NT2/D1 (cell line): Measurements from ENCODE around the gene MCCC1.

ENCODE experiments used
- DNase-seq: peaks from one replicate; pipeline ENCODE4 v3.0.0-alpha.2; 2011; ENCODE audit warnings: low read depth, low spot score
- H3K27me3 ChIP-seq: 2 replicates; pipeline ENCODE4 v1.6.0; 2011; ENCODE audit warnings: mild to moderate bottlenecking; ENCODE audit not compliant: insufficient read length, insufficient read depth
- H3K36me3 ChIP-seq: 2 replicates; pipeline ENCODE4 v1.6.1; 2011; ENCODE audit warnings: mild to moderate bottlenecking, low read length, mixed read lengths; ENCODE audit not compliant: insufficient read depth, insufficient read length
- H3K4me1 ChIP-seq: 2 replicates; pipeline ENCODE4 v1.5.1; 2011; ENCODE audit not compliant: insufficient read depth, insufficient read length
- H3K4me3 ChIP-seq: 2 replicates; pipeline ENCODE4 v1.5.1; 2011; ENCODE audit warnings: low read depth; ENCODE audit not compliant: insufficient read length
- H3K9ac ChIP-seq: 2 replicates; pipeline ENCODE4 v1.6.0; 2011; ENCODE audit warnings: low read depth; ENCODE audit not compliant: insufficient read length
- H3K9me3 ChIP-seq: 2 replicates; pipeline ENCODE4 v1.5.1; 2011; ENCODE audit warnings: mild to moderate bottlenecking, low read length; ENCODE audit not compliant: insufficient read depth
- SUZ12 ChIP-seq: IDR thresholded peaks from 2 replicates; pipeline ENCODE4 v1.6.1; 2011; ENCODE audit not compliant: insufficient read length, insufficient read depth; ENCODE audit errors: extremely low read depth
- YY1 ChIP-seq: IDR thresholded peaks from 2 replicates; pipeline ENCODE4 v1.6.1; 2011; ENCODE audit not compliant: insufficient read length, insufficient read depth
- ZNF274 ChIP-seq: IDR thresholded peaks from 2 replicates; pipeline ENCODE4 v1.6.1; 2011; ENCODE audit warnings: mild to moderate bottlenecking, low read depth, low read length

Gene MCCC1

DNA sequence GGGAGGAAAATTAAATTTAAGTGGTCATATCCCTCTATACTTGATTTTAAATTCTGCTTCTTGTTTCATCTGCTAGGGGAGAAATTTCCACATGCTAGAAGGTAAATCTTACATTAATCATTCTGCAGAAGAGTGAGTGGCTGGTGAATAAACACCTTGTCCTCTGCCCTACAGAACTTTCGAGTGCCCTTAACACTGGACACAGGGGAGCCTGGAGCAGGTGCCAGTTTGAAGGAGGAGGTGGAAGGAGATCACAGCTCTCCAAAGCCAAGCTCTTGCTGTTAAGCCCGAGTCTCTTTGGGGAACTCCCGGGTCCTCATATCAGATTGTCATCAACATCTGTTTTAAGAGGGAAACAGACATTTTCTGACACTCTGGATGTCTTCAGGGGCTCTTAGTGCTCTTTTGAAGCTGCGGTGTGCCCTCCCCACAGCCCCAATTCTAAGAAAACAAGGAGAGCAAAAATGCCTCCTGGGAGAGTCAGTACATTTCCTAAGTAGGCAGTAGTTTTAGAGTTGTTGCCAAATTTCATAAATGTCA is 32.0 kb upstream of the MCCC1 start:
- H3K9ac ChIP-seq: no peak overlapping the region

DNA sequence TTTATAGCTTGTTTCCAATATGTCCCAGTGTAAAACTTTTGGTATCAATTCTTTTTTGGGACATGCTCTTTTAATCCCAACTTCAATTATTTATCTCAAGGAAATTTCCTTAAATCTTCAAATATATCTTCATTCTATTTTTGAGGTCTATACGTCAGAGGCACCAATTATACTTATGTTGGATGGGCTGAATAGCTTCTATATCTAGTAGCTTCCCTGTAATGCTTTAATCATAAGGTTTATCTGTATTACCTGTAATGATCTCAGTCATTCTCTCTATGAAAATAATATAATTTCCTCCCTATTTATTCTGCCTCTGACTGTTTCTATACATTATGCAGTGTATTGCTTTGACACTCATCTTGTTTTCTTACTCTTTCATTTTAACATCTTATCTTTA is 29.9 kb upstream of the MCCC1 start:
- Histone ChIP-seq H3K36me3 (no peaks in the 10 kb centered on the region), H3K27me3 (no peaks in the 10 kb centered on the region), H3K9me3 (peaks cover 13% of the 10 kb centered on the region), H3K4me1 (no peaks in the 10 kb centered on the region), H3K4me3 (no peak overlapping the region), H3K9ac (no peak overlapping the region)
- no peak for DNase-seq
- TF ChIP-seq SUZ12: no peak
- no peak for TF ChIP-seq YY1
- no peak for TF ChIP-seq ZNF274

More for the DNA sequence above, 32.0 kb upstream of the MCCC1 start:
- H3K9me3 ChIP-seq: peaks cover 13% of the 10 kb centered on the region
- no peaks in the 10 kb centered on the region for H3K36me3 ChIP-seq
- no peak overlapping the region for H3K4me3 ChIP-seq
- no peak for DNase-seq
- no peaks in the 10 kb centered on the region for H3K27me3 ChIP-seq
- no peak for TF ChIP-seq SUZ12
- no peak for TF ChIP-seq YY1
- no peak for TF ChIP-seq ZNF274
- H3K4me1 ChIP-seq: no peaks in the 10 kb centered on the region

DNA sequence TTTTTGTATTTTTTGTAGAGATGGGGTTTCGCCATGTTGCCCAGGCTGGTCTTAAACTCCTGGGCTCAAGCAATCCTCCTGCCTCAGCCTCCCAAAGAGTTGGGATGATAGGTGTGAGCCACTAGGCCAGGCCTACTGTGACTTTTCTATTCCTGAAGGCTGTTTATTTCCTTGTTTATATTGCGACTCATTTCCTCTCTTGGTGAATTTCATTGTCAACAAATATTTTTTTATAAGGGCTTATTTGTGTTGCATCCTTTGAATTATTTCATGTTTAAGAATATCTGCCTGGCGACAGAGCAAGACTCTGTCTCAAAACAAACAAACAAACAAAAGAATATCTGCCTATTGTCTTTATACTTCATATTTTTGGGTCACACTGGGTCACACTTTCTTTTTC is 29.4 kb upstream of the MCCC1 start:
- Histone ChIP-seq H3K27me3 (no peaks in the 10 kb centered on the region), H3K36me3 (no peaks in the 10 kb centered on the region), H3K9ac (no peak overlapping the region), H3K4me3 (no peak overlapping the region), H3K4me1 (no peaks in the 10 kb centered on the region), H3K9me3 (peaks cover 13% of the 10 kb centered on the region)
- TF ChIP-seq ZNF274 (no peak), YY1 (no peak)
- no peak for DNase-seq

DNA sequence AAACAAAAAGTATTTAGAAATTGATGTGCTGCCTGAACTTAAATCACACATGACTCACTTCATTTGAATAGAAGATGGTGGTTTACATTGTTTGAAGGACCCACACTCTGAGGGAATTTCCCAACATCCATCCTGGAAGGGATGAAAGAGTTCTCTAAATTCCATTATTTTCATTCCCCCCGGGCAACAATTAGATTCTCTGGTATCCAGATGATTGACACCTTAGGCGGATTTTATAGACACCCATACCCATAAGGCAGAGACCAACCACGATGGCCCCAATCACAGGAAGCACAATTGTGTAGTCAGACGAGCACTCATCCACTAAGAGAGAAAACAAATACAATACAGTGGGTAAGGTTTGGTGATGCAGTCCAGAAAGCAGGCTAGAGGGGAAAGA is 24.6 kb upstream of the MCCC1 start:
- Histone ChIP-seq H3K9ac (no peak overlapping the region), H3K4me3 (no peak overlapping the region), H3K36me3 (no peaks in the 10 kb centered on the region), H3K4me1 (no peaks in the 10 kb centered on the region), H3K9me3 (peaks cover 3% of the 10 kb centered on the region; the same call in 1 of the 2 replicates), H3K27me3 (no peaks in the 10 kb centered on the region)
- TF ChIP-seq YY1 (no peak), SUZ12 (no peak), ZNF274 (no peak)
- DNase-seq: no peak

DNA sequence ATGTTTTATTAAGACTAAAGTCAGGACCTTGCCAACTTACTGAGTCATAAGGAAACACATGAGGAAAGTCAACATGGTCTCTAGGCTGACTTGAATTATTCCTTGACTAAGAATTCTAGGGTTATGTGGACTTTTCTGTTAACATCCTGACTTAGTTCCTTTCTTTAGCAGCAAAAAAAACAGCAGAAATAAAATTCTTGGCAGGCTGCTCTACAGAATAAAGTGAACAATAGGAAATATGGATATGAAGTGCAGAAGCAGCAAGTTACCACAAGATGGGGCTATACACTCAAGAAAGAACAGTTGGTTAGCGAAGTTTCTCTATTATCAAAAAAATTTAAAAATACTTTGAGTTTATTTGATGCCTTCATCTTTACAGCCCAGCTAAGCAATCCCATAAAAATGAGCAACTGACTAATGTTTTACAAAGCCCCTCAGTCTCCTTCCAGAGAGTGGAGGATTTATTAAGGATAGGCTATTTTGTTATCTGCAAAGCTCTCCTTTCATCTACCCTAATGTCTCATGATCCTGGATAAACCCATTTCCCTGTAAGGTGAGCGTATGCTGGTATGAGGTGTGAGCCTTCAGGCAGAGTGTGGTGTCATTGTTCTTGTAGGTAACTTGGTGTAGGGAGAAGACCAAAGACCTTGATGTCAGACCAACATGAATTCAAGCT is 23.1 kb upstream of the MCCC1 start:
- TF ChIP-seq ZNF274: no peak
- TF ChIP-seq SUZ12: no peak
- TF ChIP-seq YY1: no peak
- Histone ChIP-seq H3K4me1 (no peaks in the 10 kb centered on the region), H3K36me3 (no peaks in the 10 kb centered on the region), H3K9me3 (no peaks in the 10 kb centered on the region), H3K9ac (no peak overlapping the region), H3K27me3 (peaks cover 7% of the 10 kb centered on the region), H3K4me3 (no peak overlapping the region)
- no peak for DNase-seq

DNA sequence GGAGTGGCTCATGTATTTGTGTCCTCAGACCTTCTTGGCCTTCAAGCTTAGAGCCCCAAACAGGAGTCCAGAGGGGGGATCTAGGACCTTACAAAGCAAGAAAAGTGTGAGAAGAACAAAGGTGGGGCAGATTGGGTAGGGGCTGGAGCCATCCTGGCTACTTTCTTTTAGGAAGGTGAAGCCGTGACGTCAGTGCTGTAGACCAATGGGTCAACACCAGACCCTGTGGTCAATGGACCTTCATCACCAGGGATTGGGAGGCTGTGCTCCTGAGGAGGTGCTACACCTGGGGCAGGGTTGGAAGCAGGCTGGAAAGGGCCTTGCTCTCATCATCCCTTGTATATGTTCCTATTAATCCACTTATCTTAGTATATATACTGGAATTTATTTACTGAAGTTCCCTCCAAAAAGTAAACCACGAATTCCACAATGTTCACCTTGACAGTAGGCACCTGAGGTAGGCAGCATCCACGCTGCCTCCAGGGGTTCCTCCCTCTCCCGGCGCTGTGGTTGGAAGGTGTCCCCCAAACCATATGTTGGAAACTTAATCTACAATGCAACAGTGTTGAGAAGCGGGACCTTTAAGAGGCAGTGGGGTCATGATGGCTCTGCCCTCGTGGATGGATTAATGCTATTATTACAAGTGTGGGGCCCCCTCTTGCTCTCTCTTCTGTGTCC is 21.4 kb upstream of the MCCC1 start:
- Histone ChIP-seq H3K4me1 (peaks cover 5% of the 10 kb centered on the region), H3K36me3 (no peaks in the 10 kb centered on the region), H3K4me3 (no peak overlapping the region), H3K27me3 (peaks cover 24% of the 10 kb centered on the region), H3K9me3 (no peaks in the 10 kb centered on the region), H3K9ac (no peak overlapping the region)
- TF ChIP-seq ZNF274 (no peak), SUZ12 (no peak), YY1 (no peak)
- no peak for DNase-seq

DNA sequence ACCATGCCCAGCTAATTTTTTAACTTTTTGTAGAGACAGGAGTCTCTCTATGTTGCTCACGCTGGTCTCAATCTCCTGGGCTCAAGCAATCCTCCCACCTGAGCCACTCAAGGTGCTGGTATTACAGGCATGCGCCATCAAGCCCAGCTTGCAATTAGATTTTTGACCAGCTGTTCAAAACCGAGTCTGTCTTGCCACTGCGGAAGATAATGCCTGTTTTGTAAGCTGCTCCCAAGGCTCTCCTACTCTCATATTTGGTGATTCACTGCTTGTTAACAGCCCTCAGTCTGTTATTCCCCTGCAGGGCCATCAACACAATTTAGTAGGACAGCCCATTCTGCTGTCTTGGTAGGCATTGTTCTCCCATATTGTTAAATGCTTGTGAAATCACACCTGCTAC is 17.8 kb upstream of the MCCC1 start:
- no peak overlapping the region for H3K9ac ChIP-seq
- TF ChIP-seq ZNF274 (no peak), YY1 (no peak), SUZ12 (no peak)
- H3K9me3 ChIP-seq: no peaks in the 10 kb centered on the region
- H3K36me3 ChIP-seq: no peaks in the 10 kb centered on the region
- H3K4me1 ChIP-seq: peaks cover 18% of the 10 kb centered on the region
- no peak for DNase-seq
- H3K4me3 ChIP-seq: no peak overlapping the region
- H3K27me3 ChIP-seq: peaks cover 29% of the 10 kb centered on the region
